GM12878 (cell line): ENCODE data around the gene IL17RB. TPM values are rescaled to one million over a fixed set of nuclear protein-coding genes. Genes with fewer than 3 reads are reported as not detected.
A peak's percentile ranks its signal among the peaks of the same experiment; 100 is the strongest.

ENCODE experiments used
- BCL11A ChIP-seq: IDR thresholded peaks from 2 replicates; pipeline ENCODE4 v1.6.1; 2011; ENCODE audit warnings: low read depth, low read length
- HDAC2 ChIP-seq: fragments of 200-600 bp; sonication (generic); IDR thresholded peaks from 2 replicates; pipeline ENCODE4 v1.6.1; 2017
- IKZF1 ChIP-seq: fragments of 450-650 bp; conservative IDR thresholded peaks from 2 replicates; pipeline ENCODE4 v1.6.1; 2017; ENCODE audit warnings: antibody characterized with exemption, mild to moderate bottlenecking
- NFIC ChIP-seq: IDR thresholded peaks from 2 replicates; pipeline ENCODE4 v1.6.1; 2012; ENCODE audit warnings: low read depth, mild to moderate bottlenecking, inconsistent platforms, low read length, moderate library complexity
- NFYB ChIP-seq: IDR thresholded peaks from 2 replicates; pipeline ENCODE4 v1.6.1; 2011; ENCODE audit warnings: low read depth, mild to moderate bottlenecking, low read length, improper control_type of control experiment, moderate library complexity; ENCODE audit not compliant: insufficient read depth
- PML ChIP-seq: IDR thresholded peaks from 2 replicates; pipeline ENCODE4 v1.6.1; 2012; ENCODE audit warnings: low read length, inconsistent platforms
- SIX5 ChIP-seq: IDR thresholded peaks from 2 replicates; pipeline ENCODE4 v1.6.1; 2011; ENCODE audit warnings: mild to moderate bottlenecking, low read depth, low read length, moderate library complexity; ENCODE audit not compliant: severe bottlenecking
- TAF1 ChIP-seq: IDR thresholded peaks from 2 replicates; pipeline ENCODE4 v1.6.1; 2011; ENCODE audit warnings: mild to moderate bottlenecking, low read depth, low read length, borderline replicate concordance
- ZNF207 ChIP-seq: fragments of 450-650 bp; IDR thresholded peaks from 2 replicates; pipeline ENCODE4 v1.6.1; 2014; ENCODE audit warnings: antibody characterized with exemption, mild to moderate bottlenecking, borderline replicate concordance
- ZNF24 ChIP-seq: fragments of 450-650 bp; IDR thresholded peaks from 2 replicates; pipeline ENCODE4 v1.6.1; 2017; ENCODE audit warnings: antibody characterized with exemption, mild to moderate bottlenecking
- polyA plus RNA-seq, 11 experiments: library from polyadenylated mRNA; depleted of rRNA in 4 of 11; unstranded in 6 of 11; stranded (reverse) in 5 of 11; fragments of >200 nt; fragmentation: Nextera tagmentation in 4 of 11; fragmentation: Illumina TruSeq in 1 of 11; extraction: Ambion mirVana in 4 of 11; extraction: Trizol in 1 of 11; gene quantifications; 1 replicate in 1 of 11; 2 replicates in 10 of 11; pipeline versions ENCODE4 v1.2.1 to v1.2.3, GENCODE V29; 2011 to 2016; ENCODE audit warnings: inconsistent platforms in 2 of 11, missing spikeins in 2 of 11, low read depth in 1 of 11
- total RNA-seq, 4 experiments: library from RNA; depleted of rRNA in 3 of 4; stranded (reverse); fragments of >200 nt in 3 of 4; fragmentation: Illumina TruSeq in 1 of 4; extraction: Trizol in 1 of 4; gene quantifications; 2 replicates each; pipeline versions ENCODE4 v1.2.1 to v1.2.3, GENCODE V29; 2013 to 2021
- TF ChIP-seq, protein P1 (sequence below): fragments of 450-650 bp; IDR thresholded peaks from 2 replicates; pipeline ENCODE4 v1.6.1; 2016; ENCODE audit warnings: mild to moderate bottlenecking
- TF ChIP-seq, protein P2 (sequence below): IDR thresholded peaks from 2 replicates; pipeline ENCODE4 v1.6.1; 2011; ENCODE audit warnings: low read depth, mild to moderate bottlenecking, low read length, moderate library complexity, borderline replicate concordance; ENCODE audit errors: extremely low read depth

IL17RB gene
- total and polyA plus RNA-seq, 10 of the 15 experiments (the other 5 are each of a cell fraction or from before 2014, with no cell fraction given) = 1.9 to 17.2 (median 2.9) TPM

GRCh38 chr3:53891497-53892285 is 45.3 kb downstream of the IL17RB start, which contains the start of gene SELENOK (continued):
- TF ChIP-seq NFYB = peak; percentile 70; the same call in 1 of the 2 replicates
- peak; percentile 51; the same call in 1 of the 2 replicates for TF ChIP-seq ZNF24
- TF ChIP-seq, protein P1, sequence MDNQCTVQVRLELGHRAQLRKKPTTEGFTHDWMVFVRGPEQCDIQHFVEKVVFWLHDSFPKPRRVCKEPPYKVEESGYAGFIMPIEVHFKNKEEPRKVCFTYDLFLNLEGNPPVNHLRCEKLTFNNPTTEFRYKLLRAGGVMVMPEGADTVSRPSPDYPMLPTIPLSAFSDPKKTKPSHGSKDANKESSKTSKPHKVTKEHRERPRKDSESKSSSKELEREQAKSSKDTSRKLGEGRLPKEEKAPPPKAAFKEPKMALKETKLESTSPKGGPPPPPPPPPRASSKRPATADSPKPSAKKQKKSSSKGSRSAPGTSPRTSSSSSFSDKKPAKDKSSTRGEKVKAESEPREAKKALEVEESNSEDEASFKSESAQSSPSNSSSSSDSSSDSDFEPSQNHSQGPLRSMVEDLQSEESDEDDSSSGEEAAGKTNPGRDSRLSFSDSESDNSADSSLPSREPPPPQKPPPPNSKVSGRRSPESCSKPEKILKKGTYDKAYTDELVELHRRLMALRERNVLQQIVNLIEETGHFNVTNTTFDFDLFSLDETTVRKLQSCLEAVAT = 0 out of 2 replicates have a peak, but pooled peaks have one; percentile 50
- TF ChIP-seq TAF1 = 0 out of 2 replicates have a peak, but pooled peaks have one; percentile 54
- TF ChIP-seq NFIC = no peak
- peak; percentile 42 for TF ChIP-seq SIX5
- TF ChIP-seq, protein P2, sequence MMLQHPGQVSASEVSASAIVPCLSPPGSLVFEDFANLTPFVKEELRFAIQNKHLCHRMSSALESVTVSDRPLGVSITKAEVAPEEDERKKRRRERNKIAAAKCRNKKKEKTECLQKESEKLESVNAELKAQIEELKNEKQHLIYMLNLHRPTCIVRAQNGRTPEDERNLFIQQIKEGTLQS = no peak
- no peak for TF ChIP-seq HDAC2
- 0 out of 2 replicates have a peak, but pooled peaks have one; percentile 57 for TF ChIP-seq IKZF1
- TF ChIP-seq BCL11A = no peak
- TF ChIP-seq ZNF207 = 0 out of 2 replicates have a peak, but pooled peaks have one; percentile 72
- peak; percentile 63 for TF ChIP-seq PML
